HepG2 (cell line): ENCODE measurements around the gene DAD1. TPM values are rescaled to one million over a fixed set of nuclear protein-coding genes. Genes with fewer than 3 reads are reported as not detected.
A peak's percentile ranks its signal among the peaks of the same experiment; 100 is the strongest.

ENCODE experiments used
- ARNT ChIP-seq: fragments of 450-650 bp; IDR thresholded peaks from 2 replicates; pipeline ENCODE4 v1.6.1; 2017
- CEBPB ChIP-seq: IDR thresholded peaks from 2 replicates; pipeline ENCODE4 v1.6.1; 2011; ENCODE audit warnings: low read depth, low read length, improper control_type of control experiment, borderline replicate concordance
- E2F1 ChIP-seq: sonication (generic); formaldehyde crosslinking; IDR thresholded peaks from 2 replicates; pipeline ENCODE4 v1.5.0; 2020; ENCODE audit warnings: missing genetic modification reagents
- HNRNPUL1 ChIP-seq: fragments of 200-400 bp; formaldehyde crosslinking; IDR thresholded peaks from 2 replicates; pipeline ENCODE4 v1.6.1; 2017; ENCODE audit warnings: low read depth, mild to moderate bottlenecking, low read length, moderate library complexity
- IRF9 ChIP-seq: sonication (generic); formaldehyde crosslinking; IDR thresholded peaks from 2 replicates; pipeline ENCODE4 v1.8.0; 2022; ENCODE audit warnings: missing genetic modification reagents, mild to moderate bottlenecking, borderline replicate concordance
- RELA ChIP-seq: sonication (generic); formaldehyde crosslinking; IDR thresholded peaks from 2 replicates; pipeline ENCODE4 v1.4.0; 2020; ENCODE audit warnings: missing genetic modification reagents
- RNF2 ChIP-seq: fragments of 450-650 bp; conservative IDR thresholded peaks from 2 replicates; pipeline ENCODE4 v1.6.1; 2016; ENCODE audit warnings: low read depth
- RXRB ChIP-seq: IDR thresholded peaks from 2 replicates; pipeline ENCODE4 v1.6.1; 2016; ENCODE audit warnings: borderline replicate concordance, missing genetic modification reagents, missing compliant biosample characterization
- SMAD1 ChIP-seq: sonication (generic); formaldehyde crosslinking; IDR thresholded peaks from 2 replicates; pipeline ENCODE4 v1.4.0; 2020; ENCODE audit warnings: missing genetic modification reagents, low read depth, mild to moderate bottlenecking, borderline replicate concordance
- SNRNP70 ChIP-seq: fragments of 200-400 bp; formaldehyde crosslinking; IDR thresholded peaks from 2 replicates; pipeline ENCODE4 v1.6.1; 2017; ENCODE audit warnings: mild to moderate bottlenecking, low read depth, low read length, moderate library complexity
- SP2 ChIP-seq: sonication (generic); formaldehyde crosslinking; IDR thresholded peaks from 2 replicates; pipeline ENCODE4 v1.5.1; 2020; ENCODE audit warnings: mild to moderate bottlenecking, missing genetic modification reagents
- ZNF225 ChIP-seq: sonication (generic); formaldehyde crosslinking; IDR thresholded peaks from 2 replicates; pipeline ENCODE4 v1.4.0; 2020; ENCODE audit warnings: mild to moderate bottlenecking, missing genetic modification reagents
- ZNF282 ChIP-seq: fragments of 450-650 bp; IDR thresholded peaks from 2 replicates; pipeline ENCODE4 v1.6.1; 2018; ENCODE audit not compliant: partially characterized antibody
- ZNF547 ChIP-seq: sonication (generic); formaldehyde crosslinking; IDR thresholded peaks from 2 replicates; pipeline ENCODE4 v1.5.1; 2020; ENCODE audit warnings: mild to moderate bottlenecking, missing genetic modification reagents
- ZNF616 ChIP-seq: sonication (generic); formaldehyde crosslinking; IDR thresholded peaks from 2 replicates; pipeline ENCODE4 v1.5.0; 2020; ENCODE audit warnings: low read depth, mild to moderate bottlenecking, missing genetic modification reagents
- ZNF703 ChIP-seq: sonication (generic); formaldehyde crosslinking; IDR thresholded peaks from 2 replicates; pipeline ENCODE4 v1.5.1; 2020; ENCODE audit warnings: missing genetic modification reagents, mild to moderate bottlenecking, moderate library complexity, borderline replicate concordance
- polyA plus RNA-seq, 8 experiments: library from polyadenylated mRNA; depleted of rRNA in 3 of 8; stranded (reverse) in 7 of 8; unstranded in 1 of 8; fragments of >200 nt; fragmentation: Illumina TruSeq in 4 of 8; extraction: Trizol in 4 of 8; gene quantifications; 2 replicates each; pipeline versions ENCODE4 v1.2.1 to v1.2.3, GENCODE V29; 2011 to 2016; ENCODE audit warnings: low read depth in 4 of 8, missing spikeins in 1 of 8, mixed read lengths in 1 of 8; ENCODE audit not compliant: insufficient read depth in 1 of 8
- total RNA-seq, 5 experiments: library from RNA; depleted of rRNA; stranded (reverse); fragments of >200 nt; fragmentation: Illumina TruSeq; extraction: Trizol; gene quantifications; 2 replicates each; pipeline ENCODE4 v1.2.3, GENCODE V29; 2016; ENCODE audit warnings: low read depth in 1 of 5
- TF ChIP-seq, protein P1 (sequence below): sonication (generic); formaldehyde crosslinking; IDR thresholded peaks from 2 replicates; pipeline ENCODE4 v1.9.0; 2021; ENCODE audit warnings: missing genetic modification reagents, borderline replicate concordance
- TF ChIP-seq, protein P2 (sequence below): IDR thresholded peaks from 2 replicates; pipeline ENCODE4 v1.6.1; 2016
- TF ChIP-seq, protein P3 (sequence below): sonication (generic); formaldehyde crosslinking; IDR thresholded peaks from 2 replicates; pipeline ENCODE4 v1.4.0; 2020; ENCODE audit warnings: missing genetic modification reagents
- TF ChIP-seq, protein P4 (sequence below): sonication (generic); formaldehyde crosslinking; IDR thresholded peaks from 2 replicates; pipeline ENCODE4 v1.8.0; 2022; ENCODE audit warnings: mild to moderate bottlenecking, missing genetic modification reagents; ENCODE audit not compliant: insufficient replicate concordance

DAD1 gene
- total and polyA plus RNA-seq, 2 of the 13 experiments (the other 11 are each of a cell fraction or from before 2014, with no cell fraction given): 558 to 626 TPM

DNA sequence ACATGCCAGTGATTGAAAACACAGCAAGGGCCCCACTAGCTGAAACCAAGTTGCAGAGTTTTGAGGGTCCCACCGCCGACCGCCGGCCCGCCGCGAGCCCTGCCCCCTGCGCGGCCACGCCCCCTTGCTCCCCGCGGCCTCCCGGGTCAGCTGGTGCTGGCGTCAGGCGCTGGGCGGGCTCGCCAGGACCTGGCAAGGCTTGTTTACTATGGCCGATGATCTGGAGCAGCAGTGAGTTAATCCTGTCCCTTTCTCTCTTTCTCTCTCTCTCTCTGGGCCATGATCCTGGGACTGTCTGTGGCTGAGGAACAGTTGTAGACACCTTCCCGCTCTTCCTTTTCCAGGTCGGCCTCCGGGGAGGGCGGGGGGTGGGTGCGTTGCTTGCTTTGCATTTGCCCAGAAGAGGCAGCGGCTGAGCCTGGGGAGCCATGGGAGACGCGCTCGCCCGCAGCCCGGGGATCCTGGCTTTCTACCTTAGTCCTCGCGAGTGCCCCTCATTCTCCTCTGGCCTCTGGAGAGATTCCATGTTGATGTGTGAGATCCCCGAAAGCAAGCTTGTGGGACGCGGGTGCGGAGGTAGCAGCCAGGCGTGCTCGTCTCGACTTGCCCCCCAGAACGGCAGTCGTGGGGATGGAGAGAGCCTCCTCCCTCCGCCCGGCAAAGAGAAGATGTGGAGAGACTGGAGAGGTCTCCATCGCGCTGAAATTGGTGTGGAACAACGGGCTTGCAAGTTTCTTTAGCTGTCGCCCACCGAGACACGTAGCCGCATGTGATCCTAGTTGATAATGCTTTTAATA lies 9.3 kb upstream of the DAD1 start, which contains the start of gene ABHD4 (continued):
- TF ChIP-seq IRF9 (CRISPR knock-in tag): peak; percentile 78; the same call in 1 of the 2 replicates
- 0 out of 2 replicates have a peak, but pooled peaks have one; percentile 61 for TF ChIP-seq RNF2
- peak; percentile 96 for TF ChIP-seq SMAD1 (CRISPR knock-in tag)
- TF ChIP-seq SP2 (CRISPR knock-in tag): peak; percentile 39
- TF ChIP-seq ZNF547 (CRISPR knock-in tag): 0 out of 2 replicates have a peak, but pooled peaks have one; percentile 40
- no peak for TF ChIP-seq CEBPB
- no peak for TF ChIP-seq ZNF282
- peak; percentile 18 for TF ChIP-seq RXRB
- peak; percentile 96; the same call in 1 of the 2 replicates for TF ChIP-seq ZNF225 (CRISPR knock-in tag)
- TF ChIP-seq, protein P1, sequence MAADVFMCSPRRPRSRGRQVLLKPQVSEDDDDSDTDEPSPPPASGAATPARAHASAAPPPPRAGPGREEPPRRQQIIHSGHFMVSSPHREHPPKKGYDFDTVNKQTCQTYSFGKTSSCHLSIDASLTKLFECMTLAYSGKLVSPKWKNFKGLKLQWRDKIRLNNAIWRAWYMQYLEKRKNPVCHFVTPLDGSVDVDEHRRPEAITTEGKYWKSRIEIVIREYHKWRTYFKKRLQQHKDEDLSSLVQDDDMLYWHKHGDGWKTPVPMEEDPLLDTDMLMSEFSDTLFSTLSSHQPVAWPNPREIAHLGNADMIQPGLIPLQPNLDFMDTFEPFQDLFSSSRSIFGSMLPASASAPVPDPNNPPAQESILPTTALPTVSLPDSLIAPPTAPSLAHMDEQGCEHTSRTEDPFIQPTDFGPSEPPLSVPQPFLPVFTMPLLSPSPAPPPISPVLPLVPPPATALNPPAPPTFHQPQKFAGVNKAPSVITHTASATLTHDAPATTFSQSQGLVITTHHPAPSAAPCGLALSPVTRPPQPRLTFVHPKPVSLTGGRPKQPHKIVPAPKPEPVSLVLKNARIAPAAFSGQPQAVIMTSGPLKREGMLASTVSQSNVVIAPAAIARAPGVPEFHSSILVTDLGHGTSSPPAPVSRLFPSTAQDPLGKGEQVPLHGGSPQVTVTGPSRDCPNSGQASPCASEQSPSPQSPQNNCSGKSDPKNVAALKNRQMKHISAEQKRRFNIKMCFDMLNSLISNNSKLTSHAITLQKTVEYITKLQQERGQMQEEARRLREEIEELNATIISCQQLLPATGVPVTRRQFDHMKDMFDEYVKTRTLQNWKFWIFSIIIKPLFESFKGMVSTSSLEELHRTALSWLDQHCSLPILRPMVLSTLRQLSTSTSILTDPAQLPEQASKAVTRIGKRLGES (CRISPR knock-in tag): no peak
- TF ChIP-seq, protein P2, sequence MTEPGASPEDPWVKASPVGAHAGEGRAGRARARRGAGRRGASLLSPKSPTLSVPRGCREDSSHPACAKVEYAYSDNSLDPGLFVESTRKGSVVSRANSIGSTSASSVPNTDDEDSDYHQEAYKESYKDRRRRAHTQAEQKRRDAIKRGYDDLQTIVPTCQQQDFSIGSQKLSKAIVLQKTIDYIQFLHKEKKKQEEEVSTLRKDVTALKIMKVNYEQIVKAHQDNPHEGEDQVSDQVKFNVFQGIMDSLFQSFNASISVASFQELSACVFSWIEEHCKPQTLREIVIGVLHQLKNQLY (CRISPR knock-in tag): no peak
- TF ChIP-seq, protein P3, sequence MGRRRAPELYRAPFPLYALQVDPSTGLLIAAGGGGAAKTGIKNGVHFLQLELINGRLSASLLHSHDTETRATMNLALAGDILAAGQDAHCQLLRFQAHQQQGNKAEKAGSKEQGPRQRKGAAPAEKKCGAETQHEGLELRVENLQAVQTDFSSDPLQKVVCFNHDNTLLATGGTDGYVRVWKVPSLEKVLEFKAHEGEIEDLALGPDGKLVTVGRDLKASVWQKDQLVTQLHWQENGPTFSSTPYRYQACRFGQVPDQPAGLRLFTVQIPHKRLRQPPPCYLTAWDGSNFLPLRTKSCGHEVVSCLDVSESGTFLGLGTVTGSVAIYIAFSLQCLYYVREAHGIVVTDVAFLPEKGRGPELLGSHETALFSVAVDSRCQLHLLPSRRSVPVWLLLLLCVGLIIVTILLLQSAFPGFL (CRISPR knock-in tag): no peak
- TF ChIP-seq RELA (CRISPR knock-in tag): no peak; the same call in 1 of the 2 replicates
- TF ChIP-seq, protein P4, sequence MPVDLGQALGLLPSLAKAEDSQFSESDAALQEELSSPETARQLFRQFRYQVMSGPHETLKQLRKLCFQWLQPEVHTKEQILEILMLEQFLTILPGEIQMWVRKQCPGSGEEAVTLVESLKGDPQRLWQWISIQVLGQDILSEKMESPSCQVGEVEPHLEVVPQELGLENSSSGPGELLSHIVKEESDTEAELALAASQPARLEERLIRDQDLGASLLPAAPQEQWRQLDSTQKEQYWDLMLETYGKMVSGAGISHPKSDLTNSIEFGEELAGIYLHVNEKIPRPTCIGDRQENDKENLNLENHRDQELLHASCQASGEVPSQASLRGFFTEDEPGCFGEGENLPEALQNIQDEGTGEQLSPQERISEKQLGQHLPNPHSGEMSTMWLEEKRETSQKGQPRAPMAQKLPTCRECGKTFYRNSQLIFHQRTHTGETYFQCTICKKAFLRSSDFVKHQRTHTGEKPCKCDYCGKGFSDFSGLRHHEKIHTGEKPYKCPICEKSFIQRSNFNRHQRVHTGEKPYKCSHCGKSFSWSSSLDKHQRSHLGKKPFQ (CRISPR knock-in tag): peak; percentile 92
- TF ChIP-seq HNRNPUL1: no peak
- no peak for TF ChIP-seq E2F1 (CRISPR knock-in tag)
- TF ChIP-seq ZNF616 (CRISPR knock-in tag): peak; percentile 66; the same call in 1 of the 2 replicates
- no peak for TF ChIP-seq SNRNP70
- TF ChIP-seq ZNF703: peak; percentile 57; the same call in 1 of the 2 replicates
- no peak for TF ChIP-seq ARNT
